Measurements from ENCODE around the gene REXO1. TPM values are rescaled to one million over a fixed set of nuclear protein-coding genes. Genes with fewer than 3 reads are reported as not detected.

The REXO1 gene
- total RNA-seq, 1 experiment from 2014 or later: 52.1 TPM

GRCh38 chr19:1862424-1863327, 14.4 kb upstream of the REXO1 start:
- no TSS peak for BruUV-seq (replicated peaks)

GRCh38 chr19:1862068-1862423, 13.8 kb upstream of the REXO1 start:
- Histone ChIP-seq H3K4me3 (ENCODE audit: low read depth in 2 of 2, low read length in 2 of 2) (peak overlapping the region; percentile 76 to 80), H3K27me3 (ENCODE audit: control insufficient read depth, insufficient read depth, low read length) (no peaks in the 10 kb centered on the region), H3K9me3 (ENCODE audit: control insufficient read depth, insufficient read depth, low read depth, low read length) (no peaks in the 10 kb centered on the region), H3K36me3 (ENCODE audit: control insufficient read depth, insufficient read depth, low read length) (peaks cover 5% of the 10 kb centered on the region; the same call in 1 of the 2 replicates), H3K4me1 (ENCODE audit: control insufficient read depth, insufficient read depth, low read length) (peaks cover 18% of the 10 kb centered on the region), H3K27ac (ENCODE audit: low read length) (peak overlapping the region; percentile 88)
- no peak for TF ChIP-seq CTCF (IDR thresholded peaks at IDR 0.05)
- TF ChIP-seq REST (IDR thresholded peaks at IDR 0.05; ENCODE audit: insufficient read depth in 1 of 2, low read depth in 2 of 2, low read length in 1 of 2): no peak
- no peak for TF ChIP-seq TCF7L2 (IDR thresholded peaks at IDR 0.05; ENCODE audit: low read depth, low read length)
- no peak for TF ChIP-seq SIN3A (IDR thresholded peaks at IDR 0.05; ENCODE audit: borderline replicate concordance, insufficient read depth, low read depth, low read length)
- TF ChIP-seq POLR2AphosphoS5 (IDR thresholded peaks at IDR 0.05; ENCODE audit: low read depth, low read length): no peak
- DNase-seq (ENCODE audit: low read depth, low spot score) (no peak), ATAC-seq (no peak)
- intact Hi-C loops (cut with micrococcal nuclease; ENCODE audit: unreplicated experiment) (no loop called here), in situ Hi-C loops (cut with HindIII; ENCODE audit: low pct_unique_long_range_greater_than_20kb, low sequenced_read_pairs) (no loop called here)
- CTCF ChIA-PET: no interaction called here
- POLR2A ChIA-PET: no interaction called here
- BruUV-seq (replicated peaks): no TSS peak

More at GRCh38 chr19:1862424-1863327, 14.4 kb upstream of the REXO1 start:
- intact Hi-C loops (cut with micrococcal nuclease; ENCODE audit: unreplicated experiment): no loop called here
- CTCF ChIA-PET: no interaction called here
- in situ Hi-C loops (cut with HindIII; ENCODE audit: low pct_unique_long_range_greater_than_20kb, low sequenced_read_pairs): no loop called here
- DNase-seq (ENCODE audit: low read depth, low spot score) (no peak), ATAC-seq (peak; percentile 10)
- H3K36me3 ChIP-seq (ENCODE audit: control insufficient read depth, insufficient read depth, low read length): peaks cover 5% of the 10 kb centered on the region; the same call in 1 of the 2 replicates
- H3K4me3 ChIP-seq (ENCODE audit: low read depth in 2 of 2, low read length in 2 of 2): peak overlapping the region; percentile 76 to 80
- peaks cover 18% of the 10 kb centered on the region for H3K4me1 ChIP-seq (ENCODE audit: control insufficient read depth, insufficient read depth, low read length)
- H3K27me3 ChIP-seq (ENCODE audit: control insufficient read depth, insufficient read depth, low read length): no peaks in the 10 kb centered on the region
- H3K27ac ChIP-seq (ENCODE audit: low read length): peak overlapping the region; percentile 88
- TF ChIP-seq REST (IDR thresholded peaks at IDR 0.05; ENCODE audit: insufficient read depth in 1 of 2, low read depth in 2 of 2, low read length in 1 of 2) (no peak), SIN3A (IDR thresholded peaks at IDR 0.05; ENCODE audit: borderline replicate concordance, insufficient read depth, low read depth, low read length) (peak; percentile 42; the same call in 1 of the 2 replicates)
- POLR2A ChIA-PET: no interaction called here
- H3K9me3 ChIP-seq (ENCODE audit: control insufficient read depth, insufficient read depth, low read depth, low read length): no peaks in the 10 kb centered on the region

Measured in Panc1 (cell line).